IPS-15b (cell line): Measurements from ENCODE around the gene BORCS6.
"Not testable (repeated sequence)": the region's sequence is repeated elsewhere in the genome, so short reads cannot be mapped to it uniquely, and the experiment has no call there.

ENCODE experiments used
- H3K27me3 ChIP-seq: one replicate; pipeline ENCODE4 v1.6.1; 2013; ENCODE audit warnings: low read length; ENCODE audit not compliant: control insufficient read depth, insufficient read depth
- H3K36me3 ChIP-seq: one replicate; pipeline ENCODE4 v1.6.1; 2013; ENCODE audit warnings: low read length; ENCODE audit not compliant: control insufficient read depth, insufficient read depth
- H3K4me1 ChIP-seq: one replicate; pipeline ENCODE4 v1.6.1; 2013; ENCODE audit warnings: mild to moderate bottlenecking, low read length; ENCODE audit not compliant: control insufficient read depth, insufficient read depth
- H3K4me3 ChIP-seq: one replicate; pipeline ENCODE4 v1.5.1; 2013; ENCODE audit warnings: low read depth, low read length
- H3K9ac ChIP-seq: one replicate; pipeline ENCODE4 v1.6.1; 2013; ENCODE audit warnings: low read depth, mild to moderate bottlenecking, low read length
- H3K9me3 ChIP-seq: one replicate; pipeline ENCODE4 v1.6.1; 2013; ENCODE audit warnings: mild to moderate bottlenecking, low read length; ENCODE audit not compliant: control insufficient read depth, insufficient read depth

The BORCS6 gene

GRCh38 chr17:8176998-8177731 lies 12.8 kb downstream of the BORCS6 start:
- H3K4me1 ChIP-seq, result peaks cover 12% of the 10 kb centered on the region
- no peaks in the 10 kb centered on the region for H3K27me3 ChIP-seq
- peak overlapping the region; percentile 90 for H3K4me3 ChIP-seq
- H3K9ac ChIP-seq, result peak overlapping the region; percentile 70
- no peaks in the 10 kb centered on the region for H3K9me3 ChIP-seq
- H3K36me3 ChIP-seq, result no peaks in the 10 kb centered on the region

GRCh38 chr17:8176197-8176940 lies 13.6 kb downstream of the BORCS6 start, which contains the start of gene TMEM107:
TMEM107 (minus strand) TSS chr17:8176380; CDS start chr17:8176286, 94 bp downstream.
- Histone ChIP-seq H3K4me3 (peak within 1 kb of the TSS; percentile 90), H3K9me3 (no peaks in the 10 kb centered on the region), H3K9ac (peak within 1 kb of the TSS; percentile 70), H3K4me1 (peaks cover 12% of the 10 kb centered on the region), H3K36me3 (no peaks in the 10 kb centered on the region), H3K27me3 (no peaks in the 10 kb centered on the region)

GRCh38 chr17:8175795-8176196 lies 14.2 kb downstream of the BORCS6 start:
- Histone ChIP-seq H3K27me3 (no peaks in the 10 kb centered on the region), H3K9me3 (no peaks in the 10 kb centered on the region), H3K4me1 (peaks cover 12% of the 10 kb centered on the region), H3K36me3 (no peaks in the 10 kb centered on the region), H3K9ac (peak overlapping the region; percentile 56), H3K4me3 (peak overlapping the region; percentile 90)

GRCh38 chr17:8173871-8174322 lies 16.1 kb downstream of the BORCS6 start:
- Histone ChIP-seq H3K4me3 (peak overlapping the region; percentile 57), H3K36me3 (no peaks in the 10 kb centered on the region), H3K27me3 (no peaks in the 10 kb centered on the region), H3K9ac (peak overlapping the region; percentile 16), H3K4me1 (peaks cover 12% of the 10 kb centered on the region), H3K9me3 (no peaks in the 10 kb centered on the region)

GRCh38 chr17:8173056-8173870 lies 16.7 kb downstream of the BORCS6 start:
- H3K4me3 ChIP-seq, result peak overlapping the region; percentile 57
- no peaks in the 10 kb centered on the region for H3K27me3 ChIP-seq
- peak overlapping the region; percentile 96 for H3K9ac ChIP-seq
- no peaks in the 10 kb centered on the region for H3K36me3 ChIP-seq
- peaks cover 12% of the 10 kb centered on the region for H3K4me1 ChIP-seq
- no peaks in the 10 kb centered on the region for H3K9me3 ChIP-seq

- H3K4me3 ChIP-seq, H3K9ac ChIP-seq: not testable (repeated sequence)
Measured at GRCh38 chr17:8170186-8170585, 19.8 kb downstream of the BORCS6 start.

GRCh38 chr17:8167526-8167925 lies 22.5 kb downstream of the BORCS6 start:
- no peaks in the 10 kb centered on the region for H3K36me3 ChIP-seq
- H3K27me3 ChIP-seq, result no peaks in the 10 kb centered on the region
- no peaks in the 10 kb centered on the region for H3K9me3 ChIP-seq
- H3K4me1 ChIP-seq, result peaks cover 12% of the 10 kb centered on the region
- H3K4me3 ChIP-seq, result no peak overlapping the region
- no peak overlapping the region for H3K9ac ChIP-seq

More at GRCh38 chr17:8170186-8170585, 19.8 kb downstream of the BORCS6 start:
- H3K36me3 ChIP-seq, H3K27me3 ChIP-seq, H3K9me3 ChIP-seq, H3K4me1 ChIP-seq: not testable (repeated sequence)

- no peaks in the 10 kb centered on the region for H3K27me3 ChIP-seq
- H3K4me3 ChIP-seq, result no peak overlapping the region
- H3K4me1 ChIP-seq, result peaks cover 12% of the 10 kb centered on the region
- H3K9me3 ChIP-seq, result no peaks in the 10 kb centered on the region
- H3K9ac ChIP-seq, result no peak overlapping the region
- H3K36me3 ChIP-seq, result no peaks in the 10 kb centered on the region
Measured at GRCh38 chr17:8166731-8167130, 23.2 kb downstream of the BORCS6 start.

GRCh38 chr17:8164815-8165131 lies 25.2 kb downstream of the BORCS6 start:
- Histone ChIP-seq H3K4me3 (peak overlapping the region; percentile 73), H3K36me3 (peaks cover 3% of the 10 kb centered on the region), H3K9ac (no peak overlapping the region), H3K4me1 (peaks cover 16% of the 10 kb centered on the region), H3K9me3 (no peaks in the 10 kb centered on the region), H3K27me3 (no peaks in the 10 kb centered on the region)

GRCh38 chr17:8163978-8164814 lies 25.8 kb downstream of the BORCS6 start:
- H3K9ac ChIP-seq, result no peak overlapping the region
- no peaks in the 10 kb centered on the region for H3K27me3 ChIP-seq
- peak overlapping the region; percentile 73 for H3K4me3 ChIP-seq
- H3K36me3 ChIP-seq, result peaks cover 3% of the 10 kb centered on the region
- no peaks in the 10 kb centered on the region for H3K9me3 ChIP-seq
- peaks cover 16% of the 10 kb centered on the region for H3K4me1 ChIP-seq
